Measurements from ENCODE around the gene PAXIP1. TPM values are rescaled to one million over a fixed set of nuclear protein-coding genes. Genes with fewer than 3 reads are reported as not detected.

The PAXIP1 gene
- total and polyA plus RNA-seq, 2 donors (not counting 3 experiments of a cell fraction or from before 2014, with no cell fraction given): 10.0 to 15.8 TPM

DNA sequence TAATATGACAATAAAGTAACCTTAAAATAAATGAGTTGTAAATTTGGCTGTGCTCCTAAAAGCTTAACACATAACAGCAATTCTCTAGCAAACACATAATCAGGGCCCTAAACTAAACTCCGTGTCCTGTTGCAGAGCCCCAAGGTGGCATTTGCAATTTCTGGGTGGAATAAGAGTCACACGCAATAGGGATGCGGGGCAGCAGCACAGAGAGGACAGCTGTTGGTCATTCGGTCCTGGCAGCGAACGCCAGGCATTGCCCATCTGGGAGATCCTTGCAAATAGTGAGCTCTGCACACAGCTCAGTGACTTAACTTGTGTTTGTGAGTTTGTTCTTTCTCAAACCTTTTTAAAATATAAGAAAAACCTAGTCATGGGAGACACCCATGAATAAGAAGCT, 25.7 kb downstream of the PAXIP1 start:
- intact Hi-C loops (cut with micrococcal nuclease) (no loop called here), dilution Hi-C loops (cut with MboI; ENCODE audit: extremely low pct_ligation_motif_present, low sequenced_read_pairs) (no loop called here)
- ChIA-PET POLR2A (no interaction called here), CTCF (interaction anchor here (1.1 to 1.2 kb wide), 3 partner anchors 19 to 40 kb away, joined by 3 to 4 read pairs (median 4); no protein-coding TSS in a partner anchor)
- peaks cover 0 to 5% of the 10 kb centered on the region in 2 experiments for H3K36me3 ChIP-seq (ENCODE audit: control insufficient read depth in 2 of 2, extremely low read depth in 1 of 2, insufficient read depth in 2 of 2, low read length in 2 of 2)
- no peak overlapping the region for H3K9ac ChIP-seq (replicated peaks; ENCODE audit: extremely low read depth, insufficient read depth, low read length)
- no peak overlapping the region for H3K4me3 ChIP-seq (replicated peaks in 1 of 3; ENCODE audit: insufficient read depth in 1 of 3, low read depth in 1 of 3, low read length in 3 of 3)
- H3K79me2 ChIP-seq (ENCODE audit: control insufficient read depth, insufficient read depth, low read length): peaks cover 5% of the 10 kb centered on the region
- TF ChIP-seq FOS (IDR thresholded peaks at IDR 0.05; ENCODE audit: borderline replicate concordance, insufficient read depth, low read length): no peak
- no peak for TF ChIP-seq POLR2AphosphoS5 (IDR thresholded peaks at IDR 0.05; ENCODE audit: insufficient read depth, low read depth, low read length)
- no peak for TF ChIP-seq JUN (IDR thresholded peaks at IDR 0.05; ENCODE audit: borderline replicate concordance, insufficient read depth, insufficient read length, low read depth)
- TF ChIP-seq EZH2 (IDR thresholded peaks at IDR 0.05; ENCODE audit: borderline replicate concordance, low read depth, low read length, severe bottlenecking): no peak
- no peak for TF ChIP-seq POLR2A (IDR thresholded peaks at IDR 0.05; ENCODE audit: low read depth, low read length)
- no peak for TF ChIP-seq MYC (IDR thresholded peaks at IDR 0.05; ENCODE audit: low read depth, low read length)
- TF ChIP-seq GATA2 (IDR thresholded peaks at IDR 0.05; ENCODE audit: insufficient read depth, insufficient read length, low read depth, low read length): no peak
- TF ChIP-seq CTCF (IDR thresholded peaks at IDR 0.05; ENCODE audit: extremely low read depth in 1 of 2, insufficient read depth in 1 of 2, low read depth in 1 of 2, low read length in 2 of 2): no peak
- no peak for TF ChIP-seq MAX (IDR thresholded peaks at IDR 0.05; ENCODE audit: insufficient read depth, insufficient read length)
- H3K27ac ChIP-seq (ENCODE audit: insufficient read depth, low read depth, low read length): no peak overlapping the region
- no TSS peak for BruUV-seq (replicated peaks)
- no peaks in the 10 kb centered on the region for H3K9me1 ChIP-seq (replicated peaks; ENCODE audit: control insufficient read depth, extremely low read depth, insufficient read depth, low read length)
- no peaks in the 10 kb centered on the region for H3K4me1 ChIP-seq (ENCODE audit: control insufficient read depth, extremely low read depth, insufficient read depth, low read length)
- H3K27me3 ChIP-seq (ENCODE audit: control insufficient read depth in 2 of 2, insufficient read depth in 2 of 2, low read length in 2 of 2): no peaks in the 10 kb centered on the region
- no peak overlapping the region for H3K4me2 ChIP-seq (ENCODE audit: insufficient read depth, low read length)
- no peak for FAIRE-seq
- no peaks in the 10 kb centered on the region for H3K9me3 ChIP-seq (replicated peaks; ENCODE audit: control insufficient read depth, insufficient read depth, low read length)
- H2AFZ ChIP-seq (ENCODE audit: low read depth, low read length): no peak overlapping the region
- no peak for DNase-seq (ENCODE audit: low read depth, low spot score)
- no peaks in the 10 kb centered on the region for H4K20me1 ChIP-seq (replicated peaks; ENCODE audit: control insufficient read depth, extremely low read depth, insufficient read depth, low read length)
